WTC11 (cell line): ENCODE data around the gene EEF1E1. TPM values are rescaled to one million over a fixed set of nuclear protein-coding genes. Genes with fewer than 3 reads are reported as not detected.
"Not testable (repeated sequence)": the region's sequence is repeated elsewhere in the genome, so short reads cannot be mapped to it uniquely, and the experiment has no call there.

ENCODE experiments used
- ATAC-seq: fragments of 200-7000 bp; cut with Tn5 transposase; 2 replicates; pipeline ENCODE4 v1.10.0; 2021; ENCODE audit warnings: mild to moderate bottlenecking, moderate library complexity
- CTCF ChIA-PET: fragments of 300-600 bp; sonication (Branson Sonifier 250); formaldehyde crosslinking; loops from one replicate; lab custom pipeline; 2021; ENCODE audit warnings: antibody characterized with exemption; lab: Charles Lee
- POLR2A ChIA-PET: fragments of 350-600 bp; sonication (Branson Sonifier 250); formaldehyde crosslinking; loops from one replicate; lab custom pipeline; 2021; ENCODE audit warnings: antibody characterized with exemption; lab: Charles Lee
- DNase-seq: peaks from one replicate; pipeline ENCODE4 v3.0.0; 2021; ENCODE audit warnings: low spot score
- H3K27ac Mint-ChIP-seq: 2 replicates; pipeline ENCODE4 v1.8.0; 2021; ENCODE audit warnings: mixed read lengths
- H3K27me3 Mint-ChIP-seq: 2 replicates; pipeline ENCODE4 v1.8.0; 2021; ENCODE audit warnings: low read depth, mild to moderate bottlenecking, moderate library complexity, mixed read lengths
- H3K36me3 Mint-ChIP-seq: 2 replicates; pipeline ENCODE4 v1.8.0; 2021; ENCODE audit warnings: mixed read lengths
- H3K4me1 Mint-ChIP-seq: 2 replicates; pipeline ENCODE4 v1.8.0; 2022; ENCODE audit warnings: mixed read lengths
- H3K4me3 Mint-ChIP-seq: 2 replicates; pipeline ENCODE4 v1.8.0; 2021; ENCODE audit warnings: mild to moderate bottlenecking, moderate library complexity, mixed read lengths
- H3K9me3 Mint-ChIP-seq: 2 replicates; pipeline ENCODE4 v1.8.0; 2021; ENCODE audit warnings: mixed read lengths
- CREB1 ChIP-seq: sonication (generic); formaldehyde crosslinking; IDR thresholded peaks from 2 replicates; pipeline ENCODE4 v1.8.0; 2023; ENCODE audit warnings: mild to moderate bottlenecking, missing genetic modification reagents
- EMX1 ChIP-seq: fragments of 250-450 bp; sonication (Bioruptor Pico); IDR thresholded peaks from 2 replicates; pipeline ENCODE4 v1.8.0; 2021; ENCODE audit warnings: mild to moderate bottlenecking
- ESRRA ChIP-seq: sonication (generic); formaldehyde crosslinking; IDR thresholded peaks from 2 replicates; pipeline ENCODE4 v1.8.1; 2022; ENCODE audit warnings: mild to moderate bottlenecking, missing genetic modification reagents, borderline replicate concordance
- GRHL2 ChIP-seq: fragments of 250-450 bp; sonication (Bioruptor Pico); IDR thresholded peaks from 2 replicates; pipeline ENCODE4 v1.8.0; 2022; ENCODE audit warnings: mild to moderate bottlenecking, moderate library complexity; ENCODE audit not compliant: insufficient replicate concordance, severe bottlenecking
- JUN ChIP-seq: sonication (generic); formaldehyde crosslinking; IDR thresholded peaks from 2 replicates; pipeline ENCODE4 v1.8.0; 2023; ENCODE audit warnings: mild to moderate bottlenecking, missing genetic modification reagents
- MAX ChIP-seq: sonication (generic); formaldehyde crosslinking; IDR thresholded peaks from 2 replicates; pipeline ENCODE4 v1.8.0; 2022; ENCODE audit warnings: mild to moderate bottlenecking, missing genetic modification reagents
- NR1H2 ChIP-seq: sonication (generic); formaldehyde crosslinking; IDR thresholded peaks from 2 replicates; pipeline ENCODE4 v1.9.0; 2021; ENCODE audit warnings: mild to moderate bottlenecking, moderate library complexity, missing genetic modification reagents
- NR3C1 ChIP-seq: sonication (generic); formaldehyde crosslinking; conservative IDR thresholded peaks from 2 replicates; pipeline ENCODE4 v1.8.1; 2023; ENCODE audit warnings: low read depth, mild to moderate bottlenecking, missing genetic modification reagents
- STAT6 ChIP-seq: sonication (generic); formaldehyde crosslinking; conservative IDR thresholded peaks from 2 replicates; pipeline ENCODE4 v1.8.1; 2023; ENCODE audit warnings: mild to moderate bottlenecking, low read depth, missing genetic modification reagents, moderate library complexity
- ZNF232 ChIP-seq: sonication (generic); formaldehyde crosslinking; IDR thresholded peaks from 2 replicates; pipeline ENCODE4 v1.8.0; 2022; ENCODE audit warnings: mild to moderate bottlenecking, missing genetic modification reagents
- ZNF423 ChIP-seq: fragments of 250-450 bp; sonication (Bioruptor Pico); IDR thresholded peaks from 2 replicates; pipeline ENCODE4 v2.1.2; 2022; ENCODE audit warnings: mild to moderate bottlenecking, moderate library complexity
- ZNF512 ChIP-seq: sonication (generic); formaldehyde crosslinking; IDR thresholded peaks from 2 replicates; pipeline ENCODE4 v1.8.1; 2022; ENCODE audit warnings: missing genetic modification reagents, borderline replicate concordance
- ZSCAN18 ChIP-seq: fragments of 250-450 bp; sonication (Bioruptor Pico); IDR thresholded peaks from 2 replicates; pipeline ENCODE4 v2.1.2; 2022; ENCODE audit warnings: mild to moderate bottlenecking, moderate library complexity
- total RNA-seq: library from RNA; stranded (reverse); gene quantifications from 3 replicates; pipeline ENCODE4 v1.2.3, GENCODE V29; 2021
- TF ChIP-seq, protein P1 (sequence below): sonication (generic); formaldehyde crosslinking; IDR thresholded peaks from 2 replicates; pipeline ENCODE4 v1.8.1; 2023; ENCODE audit warnings: mild to moderate bottlenecking, missing genetic modification reagents, moderate library complexity

Gene EEF1E1
- total RNA-seq, 1 experiment from 2014 or later: 89.2 TPM

- peaks cover 63% of the 10 kb centered on the region for H3K36me3 Mint-ChIP-seq
- no peak overlapping the region for H3K4me3 Mint-ChIP-seq
- no peak for ATAC-seq
- DNase-seq: no peak
- ChIA-PET CTCF (no interaction called here), POLR2A (no interaction called here)
- H3K4me1 Mint-ChIP-seq: peaks cover 17% of the 10 kb centered on the region
- TF ChIP-seq ZNF423 (CRISPR knock-in tag) (no peak), ZSCAN18 (CRISPR knock-in tag) (no peak), ESRRA (CRISPR knock-in tag) (no peak), NR3C1 (CRISPR knock-in tag) (no peak), ZNF232 (no peak), CREB1 (no peak), STAT6 (no peak), MAX (CRISPR knock-in tag) (no peak), ZNF512 (CRISPR knock-in tag) (no peak), JUN (no peak), NR1H2 (CRISPR knock-in tag) (no peak), GRHL2 (CRISPR knock-in tag) (no peak)
- TF ChIP-seq, protein P1, sequence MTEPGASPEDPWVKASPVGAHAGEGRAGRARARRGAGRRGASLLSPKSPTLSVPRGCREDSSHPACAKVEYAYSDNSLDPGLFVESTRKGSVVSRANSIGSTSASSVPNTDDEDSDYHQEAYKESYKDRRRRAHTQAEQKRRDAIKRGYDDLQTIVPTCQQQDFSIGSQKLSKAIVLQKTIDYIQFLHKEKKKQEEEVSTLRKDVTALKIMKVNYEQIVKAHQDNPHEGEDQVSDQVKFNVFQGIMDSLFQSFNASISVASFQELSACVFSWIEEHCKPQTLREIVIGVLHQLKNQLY (CRISPR knock-in tag): no peak
- peaks cover 37% of the 10 kb centered on the region for H3K9me3 Mint-ChIP-seq
- no peak overlapping the region for H3K27ac Mint-ChIP-seq
- no peaks in the 10 kb centered on the region for H3K27me3 Mint-ChIP-seq
Observed at GRCh38 chr6:8043221-8043620, 59.1 kb downstream of the EEF1E1 start.

DNA sequence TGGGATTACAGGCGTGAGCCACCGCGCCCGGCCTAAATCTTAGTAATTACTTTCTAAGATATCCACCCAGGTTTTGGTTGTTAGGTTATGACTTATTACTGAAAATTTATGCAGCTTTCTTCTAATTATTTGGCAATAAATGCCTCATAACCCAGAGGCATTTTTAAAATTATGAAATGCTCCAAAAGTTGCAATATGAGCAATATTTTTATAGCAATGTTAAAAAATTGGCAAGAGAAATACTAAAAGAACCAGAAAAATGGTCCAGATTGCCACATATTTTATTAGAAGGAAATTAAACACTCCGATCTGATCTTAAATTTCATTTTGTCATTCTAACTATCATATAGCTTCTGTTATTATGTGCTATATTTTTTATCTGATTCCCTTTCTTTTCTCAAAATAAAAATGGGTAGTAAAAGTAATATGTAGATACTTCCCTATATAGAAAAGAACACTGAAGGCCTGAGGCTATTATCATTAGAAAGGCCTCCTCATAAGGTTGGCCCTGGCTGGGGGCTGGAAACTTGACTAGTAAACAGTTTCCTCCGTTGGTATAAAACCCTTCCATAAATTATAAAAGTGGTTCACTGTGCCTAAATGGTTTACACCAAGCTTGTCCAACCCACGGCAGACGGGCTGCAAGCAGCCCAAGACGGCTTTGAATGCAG lies 60.3 kb downstream of the EEF1E1 start:
- ChIA-PET POLR2A (no interaction called here), CTCF (interaction anchor here (0.6 to 1.5 kb wide), 4 partner anchors 22 to 1809 kb away, joined by 3 to 8 read pairs (median 4); partner anchors contain the start of gene BLOC1S5)
- Mint-ChIP-seq H3K4me1 (peaks cover 8% of the 10 kb centered on the region; the same call in 1 of the 2 replicates), H3K36me3 (peaks cover 58% of the 10 kb centered on the region), H3K27ac (no peak overlapping the region), H3K4me3 (no peak overlapping the region), H3K9me3 (peaks cover 36% of the 10 kb centered on the region), H3K27me3 (no peaks in the 10 kb centered on the region)
- no peak for TF ChIP-seq EMX1 (CRISPR knock-in tag)
- no peak for ATAC-seq
- DNase-seq: no peak

DNA sequence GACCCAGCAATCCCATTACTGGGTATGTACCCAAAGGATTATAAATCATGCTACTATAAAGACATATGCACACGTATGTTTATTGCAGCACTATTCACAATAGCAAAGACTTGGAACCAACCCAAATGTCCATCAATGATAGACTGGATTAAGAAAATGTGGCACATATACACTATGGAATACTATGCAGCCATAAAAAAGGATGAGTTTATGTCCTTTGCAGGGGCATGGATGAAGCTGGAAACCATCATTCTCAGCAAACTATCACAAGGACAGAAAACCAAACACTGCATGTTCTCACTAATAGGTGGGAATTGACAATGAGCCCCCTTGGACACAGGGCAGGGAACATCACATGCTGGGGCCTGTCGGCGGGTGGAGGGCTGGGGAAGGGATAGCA lies 68.2 kb downstream of the EEF1E1 start:
- H3K27me3 Mint-ChIP-seq, H3K4me3 Mint-ChIP-seq, ATAC-seq, H3K27ac Mint-ChIP-seq, DNase-seq, CTCF ChIA-PET, POLR2A ChIA-PET: not testable (repeated sequence)
- peaks cover 23% of the 10 kb centered on the region for H3K9me3 Mint-ChIP-seq
- peaks cover 24% of the 10 kb centered on the region for H3K36me3 Mint-ChIP-seq
- peaks cover 11% of the 10 kb centered on the region for H3K4me1 Mint-ChIP-seq
